K562 (cell line): Measurements from ENCODE around the gene PSMA1.

Source experiments
- ARHGAP35 ChIP-seq: fragments of 450-650 bp; IDR thresholded peaks from 2 replicates; pipeline ENCODE4 v1.6.1; 2018; ENCODE audit not compliant: partially characterized antibody
- FOXP1 ChIP-seq: sonication (generic); formaldehyde crosslinking; IDR thresholded peaks from 2 replicates; pipeline ENCODE4 v1.8.0; 2022; ENCODE audit warnings: mild to moderate bottlenecking, missing genetic modification reagents
- MAFK ChIP-seq: IDR thresholded peaks from 2 replicates; pipeline ENCODE4 v1.6.1; 2011; ENCODE audit warnings: low read length, improper control_type of control experiment
- POLR2AphosphoS2 ChIP-seq: IDR thresholded peaks from 2 replicates; pipeline ENCODE4 v1.6.1; 2012; ENCODE audit warnings: low read length, improper control_type of control experiment
- RBFOX2 ChIP-seq: fragments of 200-400 bp; formaldehyde crosslinking; IDR thresholded peaks from 2 replicates; pipeline ENCODE4 v1.6.1; 2017; ENCODE audit warnings: low read depth, mild to moderate bottlenecking, low read length, moderate library complexity
- ZFP30 ChIP-seq: fragments of 250-450 bp; sonication (Bioruptor Pico); IDR thresholded peaks from 2 replicates; pipeline ENCODE4 v1.8.0; 2022; ENCODE audit warnings: moderate library complexity, mild to moderate bottlenecking, inconsistent platforms, borderline replicate concordance
- ZNF589 ChIP-seq: fragments of 200-800 bp; sonication (Bioruptor generic); IDR thresholded peaks from 2 replicates; pipeline ENCODE4 v1.6.1; 2016; ENCODE audit warnings: low read depth, missing genetic modification characterization, missing compliant biosample characterization
- TF ChIP-seq, protein P1 (sequence below), 2 experiments: fragments of 450-650 bp in 1 of 2; sonication (generic) in 1 of 2; formaldehyde crosslinking in 1 of 2; IDR thresholded peaks in 1 of 2; conservative IDR thresholded peaks in 1 of 2; 2 replicates each; pipeline versions ENCODE4 v1.6.1 to v1.8.1; 2016 to 2023; ENCODE audit warnings: mild to moderate bottlenecking in 2 of 2, moderate library complexity in 2 of 2, inconsistent platforms in 1 of 2, missing genetic modification reagents in 1 of 2

DNA sequence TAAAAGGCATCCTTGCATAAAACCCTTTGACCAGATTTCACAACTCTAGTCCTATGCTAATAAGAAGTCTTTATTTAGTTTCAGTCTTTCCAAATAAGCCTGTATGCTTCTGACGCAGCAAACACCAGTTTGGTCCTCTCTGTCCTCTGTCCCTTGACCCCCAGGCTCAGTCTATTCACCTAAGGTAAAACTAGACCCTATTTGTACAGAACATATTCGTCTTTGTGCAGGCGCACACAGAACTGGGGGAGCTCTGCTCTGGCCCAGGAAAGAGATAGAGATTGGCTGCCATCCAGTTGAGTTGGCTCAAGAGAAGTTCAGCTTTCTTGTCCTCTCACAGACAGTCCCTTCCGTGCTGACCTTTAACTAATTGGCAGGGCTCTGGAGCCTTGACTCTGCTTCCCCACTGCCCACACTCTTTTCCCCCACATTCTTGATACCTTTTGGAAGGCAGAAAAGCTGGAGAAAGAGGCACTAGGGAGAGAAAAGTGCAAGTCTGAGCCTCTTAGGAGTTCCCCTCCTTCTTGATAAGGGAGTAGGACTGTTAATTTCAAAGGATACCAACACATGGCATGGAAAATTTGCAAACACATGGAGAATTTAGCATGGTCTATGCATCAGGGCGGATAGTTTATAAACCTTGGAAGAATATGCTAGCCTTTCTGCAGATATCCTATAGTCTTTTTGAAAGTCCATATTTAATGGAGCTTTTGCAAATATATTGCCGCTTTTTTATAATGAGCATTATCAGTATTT is 21.2 kb upstream of the PSMA1 start:
- TF ChIP-seq POLR2AphosphoS2 = no peak
- no peak for TF ChIP-seq RBFOX2
- TF ChIP-seq ZFP30 (CRISPR knock-in tag) = no peak
- no peak for TF ChIP-seq MAFK
- no peak for TF ChIP-seq ZNF589 (CRISPR knock-in tag)
- TF ChIP-seq ARHGAP35 = no peak
- TF ChIP-seq, protein P1, sequence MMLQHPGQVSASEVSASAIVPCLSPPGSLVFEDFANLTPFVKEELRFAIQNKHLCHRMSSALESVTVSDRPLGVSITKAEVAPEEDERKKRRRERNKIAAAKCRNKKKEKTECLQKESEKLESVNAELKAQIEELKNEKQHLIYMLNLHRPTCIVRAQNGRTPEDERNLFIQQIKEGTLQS (IDR thresholded peaks at IDR 0.05) = no peak
- TF ChIP-seq, protein P1 (CRISPR knock-in tag; conservative IDR thresholded peaks at IDR 0.05) = no peak
- TF ChIP-seq FOXP1 (CRISPR knock-in tag) = no peak
